Activated CD8-positive, alpha-beta memory T cell treated with anti-CD3 and anti-CD28 coated beads, Interleukin-2, amount 50 U/mL, for 4 hours (primary cell): ENCODE results near the gene EEF1AKMT1.
"Not testable (repeated sequence)": the region's sequence is repeated elsewhere in the genome, so short reads cannot be mapped to it uniquely, and the experiment has no call there.

Experiments used
- DNase-seq: peaks from one replicate; pipeline ENCODE4 v3.0.0-alpha.2; 2020

The EEF1AKMT1 gene

DNA sequence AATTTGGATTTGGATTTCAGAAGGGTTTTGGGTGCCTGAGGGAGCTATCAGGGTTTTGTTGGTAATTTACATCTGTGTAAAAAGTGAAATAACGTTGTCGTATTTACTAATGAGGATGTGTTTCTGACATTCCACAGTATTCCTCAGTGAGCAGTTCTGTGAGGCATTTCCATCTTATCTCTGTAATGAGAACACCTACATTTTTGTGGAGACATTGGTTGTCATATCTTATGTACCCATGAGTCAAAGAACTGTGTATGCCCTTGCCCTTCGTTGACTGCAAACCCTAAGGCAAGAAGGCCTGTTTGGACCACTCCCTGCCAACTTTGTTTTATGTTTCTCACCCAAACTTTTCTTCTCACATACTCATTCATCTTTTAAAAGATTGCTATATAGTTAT is 84.5 kb downstream of the EEF1AKMT1 start:
- DNase-seq, result no peak

DNA sequence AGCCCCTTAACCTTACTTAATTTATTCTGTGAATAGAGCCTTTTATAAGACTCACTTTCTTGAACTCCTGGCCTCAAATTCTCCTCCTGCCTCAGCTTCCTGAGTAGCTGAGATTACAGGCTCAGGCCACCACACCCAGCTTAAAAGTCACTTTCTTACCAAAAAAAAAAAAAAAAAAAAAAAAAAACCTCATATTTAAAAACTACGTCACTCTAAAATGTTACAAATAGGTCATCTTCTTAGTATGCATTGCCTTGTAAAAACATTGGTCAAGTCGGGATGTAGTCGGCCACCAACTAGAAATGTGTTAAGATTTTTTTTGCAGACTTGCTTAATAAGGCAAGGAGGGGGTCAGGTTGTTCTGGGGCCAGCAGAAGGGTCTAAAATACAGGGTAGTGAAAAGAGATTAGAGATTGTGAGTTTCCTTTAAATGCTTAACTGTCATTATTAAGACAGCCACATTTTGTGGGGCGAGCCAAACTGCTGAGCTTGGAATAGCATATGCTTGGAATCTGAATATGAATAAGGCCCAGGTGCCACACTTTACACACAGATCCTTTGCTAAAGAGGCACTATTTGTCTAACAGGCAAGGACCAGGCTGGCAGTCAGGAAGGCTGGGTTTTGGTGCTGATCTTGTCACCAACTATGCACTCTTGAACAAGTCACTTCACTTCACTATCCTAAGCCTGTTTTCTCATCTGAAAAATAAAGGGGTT is 86.7 kb downstream of the EEF1AKMT1 start:
- no peak for DNase-seq

DNA sequence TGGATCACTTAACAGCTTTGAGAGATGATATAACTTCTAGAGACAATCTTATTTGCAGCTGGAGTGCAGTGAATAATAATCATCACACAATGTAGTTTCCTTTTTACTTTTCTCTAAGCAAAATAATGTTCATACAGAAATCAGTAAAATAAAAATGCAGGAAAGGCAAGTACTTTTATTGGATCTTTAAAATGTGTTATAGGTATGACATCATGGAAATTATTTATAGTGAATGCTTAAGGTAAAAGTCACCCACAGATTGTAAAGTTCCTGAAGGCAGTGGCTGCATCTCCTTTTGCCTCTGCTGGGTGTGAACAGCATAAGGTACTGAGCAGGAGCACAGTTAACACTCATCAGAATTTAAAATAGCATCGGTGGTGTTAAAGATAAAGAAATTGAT is 87.6 kb downstream of the EEF1AKMT1 start:
- DNase-seq, result no peak

DNA sequence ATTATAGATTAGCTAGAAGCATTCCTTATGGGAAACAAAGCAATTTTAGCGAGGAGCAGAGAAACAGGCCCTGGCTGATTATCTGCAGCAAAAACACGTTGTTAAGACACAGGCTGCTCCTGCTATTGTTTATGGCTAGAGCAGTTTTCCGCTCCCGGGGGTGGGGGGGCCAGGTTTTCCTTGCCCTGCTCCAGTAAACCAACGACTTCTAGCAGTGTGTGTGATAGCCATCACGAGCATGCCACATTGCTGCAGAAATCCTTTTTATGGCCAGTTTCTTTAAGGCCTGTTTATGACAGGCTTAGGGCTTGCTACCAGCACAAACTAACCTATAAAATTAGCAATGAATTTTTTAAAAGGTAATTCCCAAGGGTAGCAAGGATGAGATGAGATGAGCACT is 88.7 kb downstream of the EEF1AKMT1 start:
- no peak for DNase-seq

- DNase-seq, result no peak
Observed at GRCh38 chr13:20684546-20684945, 89.2 kb downstream of the EEF1AKMT1 start.

- DNase-seq, result no peak
Observed at GRCh38 chr13:20684041-20684440, 89.7 kb downstream of the EEF1AKMT1 start.

DNA sequence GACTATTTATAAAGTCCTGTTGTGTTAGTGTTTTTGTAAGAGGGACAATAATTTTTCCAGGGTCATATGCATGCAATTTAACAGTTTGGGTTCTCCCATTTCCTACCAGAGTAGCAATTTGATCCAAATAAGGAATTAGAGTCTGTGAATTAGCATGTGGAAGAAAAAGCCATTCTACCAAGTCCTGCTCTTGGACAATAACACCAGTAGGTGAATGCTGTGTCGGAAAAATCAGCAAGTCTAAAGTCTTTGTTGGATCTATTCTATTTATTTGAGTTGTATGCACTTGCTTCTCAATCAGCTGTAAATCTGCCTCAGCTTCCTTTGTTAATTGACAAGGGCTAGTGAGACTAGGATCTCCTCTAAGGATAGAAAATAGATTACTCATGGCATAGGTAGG is 91.7 kb downstream of the EEF1AKMT1 start:
- no peak for DNase-seq

- DNase-seq, result not testable (repeated sequence)
Observed at GRCh38 chr13:20681481-20681880, 92.3 kb downstream of the EEF1AKMT1 start.

GRCh38 chr13:20680416-20681080 is 93.2 kb downstream of the EEF1AKMT1 start:
- DNase-seq, result no peak

DNA sequence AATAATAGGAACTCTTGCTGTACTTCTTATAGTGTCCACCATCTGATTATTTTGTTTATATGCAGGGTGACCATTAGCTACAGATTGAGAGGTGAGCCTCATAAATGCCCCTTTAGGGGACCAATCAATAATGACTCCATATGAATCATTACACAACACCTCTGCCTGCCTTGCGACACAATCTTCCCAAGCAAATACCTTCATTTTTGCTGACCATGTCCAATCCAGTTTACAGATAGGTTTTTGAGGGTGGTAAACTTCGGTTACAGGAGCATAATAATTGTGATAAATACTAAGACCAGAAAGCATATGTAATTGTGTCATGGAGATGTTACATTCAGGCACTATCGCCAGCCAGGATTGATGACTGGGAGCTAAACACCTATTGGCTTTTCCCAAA is 93.9 kb downstream of the EEF1AKMT1 start:
- no peak for DNase-seq
